Measurements from ENCODE around the gene TTLL7.

DNA sequence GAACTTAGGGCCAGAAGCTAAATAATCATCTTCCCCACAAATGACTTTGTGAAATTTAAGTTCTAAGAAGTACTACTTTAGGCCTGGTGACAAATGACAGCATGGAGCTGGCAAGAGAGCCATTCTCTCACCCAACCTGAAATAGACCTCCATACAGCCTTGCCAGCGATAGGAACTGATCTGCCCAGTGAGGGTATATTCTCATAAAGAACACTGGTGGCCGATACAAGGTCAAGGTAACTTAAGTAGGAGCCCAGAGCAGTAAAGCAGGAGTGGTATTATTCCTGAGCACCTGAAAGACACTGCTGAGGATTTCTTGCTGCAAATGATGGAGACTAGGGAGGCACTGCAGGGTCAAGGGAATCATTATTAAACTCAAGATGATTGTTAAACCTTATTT lies 2.6 kb upstream of the TTLL7 start:
- TF ChIP-seq EP300 (conservative IDR thresholded peaks at IDR 0.05; ENCODE audit: poor library complexity, severe bottlenecking) = no peak
- no peak for TF ChIP-seq CTCF (IDR thresholded peaks at IDR 0.05; ENCODE audit: poor library complexity, severe bottlenecking)
- no peak for TF ChIP-seq EZH2 (IDR thresholded peaks at IDR 0.05; ENCODE audit: borderline replicate concordance, insufficient read depth, low read length, poor library complexity, severe bottlenecking)
- no peak for TF ChIP-seq TAF1 (IDR thresholded peaks at IDR 0.05; ENCODE audit: low read depth)
- no peak for TF ChIP-seq RAD21 (conservative IDR thresholded peaks at IDR 0.05)
